Measurements from ENCODE around the gene PARD3B. TPM values are rescaled to one million over a fixed set of nuclear protein-coding genes. Genes with fewer than 3 reads are reported as not detected.

Gene PARD3B
- total RNA-seq, 1 donor from 2014 or later = 18.4 TPM

DNA sequence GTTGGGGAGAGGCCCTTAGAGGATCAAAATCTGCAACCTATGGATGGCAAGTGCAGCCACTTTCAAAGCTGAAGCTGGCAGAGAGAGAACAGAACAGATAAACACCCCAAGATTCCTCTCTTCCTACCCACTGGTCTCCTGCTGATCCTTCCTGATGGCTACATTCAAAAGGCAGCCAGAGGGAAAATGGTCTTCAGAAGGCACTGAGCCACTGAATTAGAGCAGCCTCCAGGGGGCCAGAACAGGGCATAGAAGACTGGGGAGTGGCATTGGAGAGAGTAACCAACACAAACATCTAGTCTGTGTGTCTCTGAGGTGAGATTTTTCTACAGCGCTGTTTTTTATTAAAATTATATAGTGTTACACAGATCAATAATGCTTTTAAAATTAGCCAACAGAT, 432.6 kb downstream of the PARD3B start:
- TF ChIP-seq CTCF (conservative IDR thresholded peaks at IDR 0.05) = no peak
- Mint-ChIP-seq H3K4me1 (peaks cover 30% of the 10 kb centered on the region), H3K36me3 (ENCODE audit: low read depth) (no peaks in the 10 kb centered on the region), H3K27me3 (ENCODE audit: low read depth) (no peaks in the 10 kb centered on the region), H3K27ac (ENCODE audit: unreplicated experiment) (no peak overlapping the region), H3K4me3 (no peak overlapping the region), H3K9me3 (peaks cover 4% of the 10 kb centered on the region)
- no peak for DNase-seq (ENCODE audit: low read depth, low spot score)

DNA sequence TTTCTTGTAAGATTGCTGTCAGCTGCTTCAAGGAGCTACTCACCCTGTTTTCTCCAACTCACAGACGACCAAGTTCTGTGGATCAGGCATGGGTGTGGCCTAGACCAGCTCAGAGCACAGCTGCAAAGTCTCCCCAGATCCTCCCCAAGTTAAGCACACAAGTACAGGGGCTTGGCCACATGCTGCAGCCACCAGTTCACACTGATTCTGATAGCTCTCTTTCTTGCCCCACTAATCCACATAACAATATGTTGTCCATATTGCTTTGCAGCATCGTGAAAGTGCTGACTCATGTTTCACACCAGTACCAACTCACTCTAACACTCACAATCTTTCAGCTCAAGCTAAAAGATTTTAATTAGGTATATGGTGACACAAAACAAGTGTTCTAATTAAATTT, 437.0 kb downstream of the PARD3B start:
- no peaks in the 10 kb centered on the region for H3K36me3 Mint-ChIP-seq (ENCODE audit: low read depth)
- DNase-seq (ENCODE audit: low read depth, low spot score) = no peak
- no peak for TF ChIP-seq CTCF (conservative IDR thresholded peaks at IDR 0.05)
- H3K4me3 Mint-ChIP-seq = no peak overlapping the region
- H3K9me3 Mint-ChIP-seq = peaks cover 4% of the 10 kb centered on the region
- H3K27me3 Mint-ChIP-seq (ENCODE audit: low read depth) = no peaks in the 10 kb centered on the region
- H3K4me1 Mint-ChIP-seq = peaks cover 12% of the 10 kb centered on the region
- peak overlapping the region; percentile 7 for H3K27ac Mint-ChIP-seq (ENCODE audit: unreplicated experiment)

DNA sequence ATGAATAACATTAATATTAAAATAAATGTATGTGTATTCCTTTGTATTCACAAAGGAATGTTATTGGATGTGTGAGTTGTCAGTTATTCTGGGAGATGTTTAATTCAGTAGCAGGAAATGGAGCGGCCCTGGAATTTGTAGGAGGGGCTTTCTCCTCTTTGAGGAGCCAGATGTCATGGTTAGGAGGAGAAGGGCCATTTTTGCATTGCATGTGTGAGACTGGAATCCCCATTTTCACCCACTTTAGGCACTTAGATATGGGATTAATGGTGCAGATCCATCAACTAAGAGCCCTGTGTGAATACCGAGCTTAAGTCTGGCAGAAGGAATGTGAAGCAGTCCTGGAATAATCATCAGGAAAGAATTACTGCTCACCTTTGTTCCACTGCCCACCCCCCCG, 439.2 kb downstream of the PARD3B start:
- H3K27ac Mint-ChIP-seq (ENCODE audit: unreplicated experiment) = no peak overlapping the region

GRCh38 chr2:204986641-204987040, 441.4 kb downstream of the PARD3B start:
- TF ChIP-seq CTCF (conservative IDR thresholded peaks at IDR 0.05) = no peak
- Mint-ChIP-seq H3K27ac (ENCODE audit: unreplicated experiment) (no peak overlapping the region), H3K27me3 (ENCODE audit: low read depth) (no peaks in the 10 kb centered on the region), H3K36me3 (ENCODE audit: low read depth) (no peaks in the 10 kb centered on the region), H3K4me1 (peaks cover 12% of the 10 kb centered on the region), H3K4me3 (no peak overlapping the region), H3K9me3 (peaks cover 2% of the 10 kb centered on the region)
- DNase-seq (ENCODE audit: low read depth, low spot score) = no peak

More for the DNA sequence above, 439.2 kb downstream of the PARD3B start:
- Mint-ChIP-seq H3K4me3 (no peak overlapping the region), H3K4me1 (peaks cover 12% of the 10 kb centered on the region), H3K9me3 (peaks cover 2% of the 10 kb centered on the region), H3K36me3 (ENCODE audit: low read depth) (no peaks in the 10 kb centered on the region), H3K27me3 (ENCODE audit: low read depth) (no peaks in the 10 kb centered on the region)
- no peak for TF ChIP-seq CTCF (conservative IDR thresholded peaks at IDR 0.05)
- DNase-seq (ENCODE audit: low read depth, low spot score) = no peak

DNA sequence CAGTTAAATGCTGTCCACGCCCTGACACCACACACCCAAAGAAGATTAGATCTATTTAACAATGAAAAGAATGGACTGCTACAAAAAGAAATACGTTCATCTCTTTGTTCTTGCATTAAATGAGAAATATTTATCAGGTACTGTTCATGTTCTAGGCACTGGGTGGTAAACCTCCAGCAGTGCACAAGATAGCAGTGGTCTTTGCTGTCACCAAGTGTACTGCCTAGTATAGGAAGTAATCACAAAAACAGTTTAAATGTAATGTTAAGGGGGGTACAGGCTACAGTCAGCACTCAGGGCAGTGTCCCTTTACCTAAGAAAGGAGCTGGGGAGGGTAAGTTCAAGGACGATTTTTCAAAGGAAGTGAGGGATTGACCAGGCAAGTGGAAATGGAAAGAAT, 443.6 kb downstream of the PARD3B start:
- Mint-ChIP-seq H3K27me3 (ENCODE audit: low read depth) (no peaks in the 10 kb centered on the region), H3K4me1 (peaks cover 6% of the 10 kb centered on the region), H3K27ac (ENCODE audit: unreplicated experiment) (no peak overlapping the region), H3K36me3 (ENCODE audit: low read depth) (no peaks in the 10 kb centered on the region), H3K4me3 (no peak overlapping the region), H3K9me3 (peaks cover 2% of the 10 kb centered on the region)
- no peak for DNase-seq (ENCODE audit: low read depth, low spot score)
- no peak for TF ChIP-seq CTCF (conservative IDR thresholded peaks at IDR 0.05)

DNA sequence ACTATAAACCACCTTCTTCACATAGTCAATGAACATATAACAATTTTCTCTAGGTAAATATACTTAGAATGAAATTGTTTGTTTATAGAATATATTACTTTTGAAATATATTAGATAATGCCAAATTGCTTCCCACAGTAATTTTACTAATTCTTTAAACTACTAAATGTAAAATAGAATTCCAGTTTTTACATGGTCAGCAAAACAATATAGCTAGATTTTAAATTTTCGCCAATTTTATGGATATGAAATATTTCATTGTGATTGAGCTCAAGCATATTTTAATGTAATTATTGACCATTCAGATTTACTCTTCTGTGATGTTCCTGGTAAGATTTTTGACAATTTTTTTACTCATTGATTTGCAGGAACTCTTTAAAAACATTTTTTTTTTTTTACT, 444.6 kb downstream of the PARD3B start:
- H3K36me3 Mint-ChIP-seq (ENCODE audit: low read depth) = no peaks in the 10 kb centered on the region
- no peak for TF ChIP-seq CTCF (conservative IDR thresholded peaks at IDR 0.05)
- no peak for DNase-seq (ENCODE audit: low read depth, low spot score)
- H3K9me3 Mint-ChIP-seq = peaks cover 2% of the 10 kb centered on the region
- H3K27me3 Mint-ChIP-seq (ENCODE audit: low read depth) = no peaks in the 10 kb centered on the region
- peaks cover 5% of the 10 kb centered on the region for H3K4me1 Mint-ChIP-seq
- H3K27ac Mint-ChIP-seq (ENCODE audit: unreplicated experiment) = no peak overlapping the region
- no peak overlapping the region for H3K4me3 Mint-ChIP-seq

Data from neural crest cell (in vitro differentiated cells).